GM21390 (cell line): Measurements from ENCODE around the gene RHBDL3.
"Not testable (repeated sequence)": the region's sequence is repeated elsewhere in the genome, so short reads cannot be mapped to it uniquely, and the experiment has no call there.

Source experiments
- ATAC-seq: cut with Tn5 transposase; IDR thresholded peaks from one replicate; pipeline ENCODE4 v1.9.1; 2021; ENCODE audit not compliant: unreplicated experiment

The RHBDL3 gene

GRCh38 chr17:32265192-32265923 lies at the start of gene RHBDL3:
Gene RHBDL3 (plus strand): TSS chr17:32265832. CDS start chr17:32266190, 358 bp downstream.
- ATAC-seq = no peak

- no peak for ATAC-seq
These were observed 43.0 kb upstream of the RHBDL3 start for GRCh38 chr17:32222621-32223020.

GRCh38 chr17:32223703-32224102 lies 41.9 kb upstream of the RHBDL3 start:
- ATAC-seq = no peak

GRCh38 chr17:32226886-32227285 lies 38.7 kb upstream of the RHBDL3 start:
- no peak for ATAC-seq

GRCh38 chr17:32227910-32228309 lies 37.7 kb upstream of the RHBDL3 start:
- no peak for ATAC-seq

GRCh38 chr17:32235588-32235987 lies 30.0 kb upstream of the RHBDL3 start:
- no peak for ATAC-seq

- ATAC-seq = no peak
These were observed 26.2 kb upstream of the RHBDL3 start for GRCh38 chr17:32239456-32239855.

- ATAC-seq = no peak
These were observed 24.9 kb upstream of the RHBDL3 start for GRCh38 chr17:32240750-32241149.

GRCh38 chr17:32241640-32242039 lies 24.0 kb upstream of the RHBDL3 start:
- no peak for ATAC-seq

- no peak for ATAC-seq
These were observed 16.2 kb upstream of the RHBDL3 start for GRCh38 chr17:32249475-32249874.

GRCh38 chr17:32253117-32253611 lies 12.5 kb upstream of the RHBDL3 start:
- ATAC-seq = no peak

- no peak for ATAC-seq
These were observed 9.5 kb upstream of the RHBDL3 start for GRCh38 chr17:32256012-32256700.

- no peak for ATAC-seq
These were observed 9.0 kb upstream of the RHBDL3 start for GRCh38 chr17:32256701-32257019.

- no peak for ATAC-seq
These were observed 7.1 kb upstream of the RHBDL3 start for GRCh38 chr17:32258383-32259140.

GRCh38 chr17:32259586-32259985 lies 6.0 kb upstream of the RHBDL3 start:
- no peak for ATAC-seq

GRCh38 chr17:32261417-32261736 lies 4.3 kb upstream of the RHBDL3 start:
- ATAC-seq = no peak

- ATAC-seq = no peak
These were observed 3.6 kb upstream of the RHBDL3 start for GRCh38 chr17:32261936-32262510.

- ATAC-seq = not testable (repeated sequence)
These were observed 2.1 kb upstream of the RHBDL3 start for GRCh38 chr17:32263515-32263914.

- ATAC-seq = no peak
These were observed 1.4 kb upstream of the RHBDL3 start for GRCh38 chr17:32264140-32264799.

GRCh38 chr17:32264823-32265191 lies 825 bp upstream of the RHBDL3 start:
- no peak for ATAC-seq

GRCh38 chr17:32266051-32266388 lies 388 bp downstream of the RHBDL3 start:
- ATAC-seq = no peak
